BLaER1 treated with 17β-estradiol and CSF1 and Interleukin-3, amounts not matched to agents 10 nM and 100 nM (cell line): ENCODE results near the gene SBF2.

Experiments
- H3K27ac ChIP-seq, 11 experiments: shearing (Covaris generic); formaldehyde crosslinking; 2 replicates each; pipeline ENCODE4 v1.8.1; 2022
- H3K27me3 ChIP-seq, 11 experiments: shearing (Covaris generic); formaldehyde crosslinking; 2 replicates each; pipeline ENCODE4 v1.8.1; 2022
- H3K36me3 ChIP-seq, 11 experiments: shearing (Covaris generic); formaldehyde crosslinking; 2 replicates each; pipeline ENCODE4 v1.8.1; 2022
- H3K4me1 ChIP-seq, 10 experiments: shearing (Covaris generic); formaldehyde crosslinking; 2 replicates each; pipeline ENCODE4 v1.8.1; 2022
- H3K4me2 ChIP-seq, 11 experiments: shearing (Covaris generic); formaldehyde crosslinking; 2 replicates each; pipeline ENCODE4 v1.8.1; 2022
- H3K4me3 ChIP-seq, 10 experiments: shearing (Covaris generic); formaldehyde crosslinking; 2 replicates each; pipeline ENCODE4 v1.8.1; 2022
- H3K9ac ChIP-seq, 11 experiments: shearing (Covaris generic); formaldehyde crosslinking; 2 replicates each; pipeline ENCODE4 v1.8.1; 2022
- H3K9me3 ChIP-seq, 11 experiments: shearing (Covaris generic); formaldehyde crosslinking; replicated peaks in 1 of 11; 2 replicates each; pipeline ENCODE4 v1.8.1; 2022
- H4K20me1 ChIP-seq, 11 experiments: shearing (Covaris generic); formaldehyde crosslinking; 2 replicates each; pipeline ENCODE4 v1.8.1; 2022
- Cebpa-rat ChIP-seq, 11 experiments: shearing (Covaris generic); IDR thresholded peaks; 2 replicates each; pipeline ENCODE4 v1.8.1; 2022

Gene SBF2

GRCh38 chr11:9853929-9854552 lies 440.0 kb downstream of the SBF2 start:
- Histone ChIP-seq H3K9ac (no peak overlapping the region), H3K4me1 (peaks cover 38 to 58% (median 55%) of the 10 kb centered on the region in 10 experiments), H3K27ac (peak overlapping the region in 2 of 11 experiments; percentile 72 to 82; a peak in 2 of 22 replicates), H3K4me3 (no peak overlapping the region), H3K4me2 (peak overlapping the region in 8 of 11 experiments; percentile 34 to 87 (median 74); a peak in 13 of 22 replicates), H3K27me3 (no peaks in the 10 kb centered on the region), H3K9me3 (peaks cover 0 to 3% (median 0%) of the 10 kb centered on the region in 11 experiments; a peak in 1 of 22 replicates), H3K36me3 (peaks cover 0 to 76% (median 0%) of the 10 kb centered on the region in 11 experiments; a peak in 5 of 22 replicates), H4K20me1 (peaks cover 0 to 9% (median 0%) of the 10 kb centered on the region in 11 experiments; a peak in 2 of 22 replicates)
- TF ChIP-seq Cebpa-rat (IDR thresholded peaks at IDR 0.05), result no peak

GRCh38 chr11:9852465-9852864 lies 441.6 kb downstream of the SBF2 start:
- H3K4me3 ChIP-seq, result no peak overlapping the region
- H3K27me3 ChIP-seq, result no peaks in the 10 kb centered on the region
- H3K36me3 ChIP-seq, result peaks cover 0 to 82% (median 0%) of the 10 kb centered on the region in 11 experiments; a peak in 5 of 22 replicates
- H3K4me1 ChIP-seq, result peaks cover 27 to 46% (median 41%) of the 10 kb centered on the region in 10 experiments
- no peak for TF ChIP-seq Cebpa-rat (IDR thresholded peaks at IDR 0.05)
- H4K20me1 ChIP-seq, result peaks cover 0 to 3% (median 0%) of the 10 kb centered on the region in 11 experiments; a peak in 2 of 22 replicates
- H3K4me2 ChIP-seq, result no peak overlapping the region
- no peak overlapping the region for H3K9ac ChIP-seq
- no peak overlapping the region for H3K27ac ChIP-seq
- peaks cover 0 to 3% (median 0%) of the 10 kb centered on the region in 11 experiments; a peak in 1 of 22 replicates for H3K9me3 ChIP-seq

- H3K36me3 ChIP-seq, result peaks cover 0 to 83% (median 0%) of the 10 kb centered on the region in 11 experiments; a peak in 6 of 22 replicates
- H3K27ac ChIP-seq, result no peak overlapping the region
- H3K9ac ChIP-seq, result no peak overlapping the region
- no peaks in the 10 kb centered on the region for H3K27me3 ChIP-seq
- H3K4me1 ChIP-seq, result peaks cover 21 to 43% (median 31%) of the 10 kb centered on the region in 10 experiments
- no peak overlapping the region for H3K4me3 ChIP-seq
- H3K4me2 ChIP-seq, result no peak overlapping the region
- peaks cover 0 to 3% (median 0%) of the 10 kb centered on the region in 11 experiments; a peak in 2 of 22 replicates for H4K20me1 ChIP-seq
- TF ChIP-seq Cebpa-rat (IDR thresholded peaks at IDR 0.05), result no peak
- peaks cover 0 to 3% (median 0%) of the 10 kb centered on the region in 11 experiments; a peak in 1 of 22 replicates for H3K9me3 ChIP-seq
Measured at GRCh38 chr11:9851366-9851765, 442.7 kb downstream of the SBF2 start.

GRCh38 chr11:9850224-9850895 lies 443.7 kb downstream of the SBF2 start:
- no peaks in the 10 kb centered on the region for H3K27me3 ChIP-seq
- no peak overlapping the region for H3K27ac ChIP-seq
- H3K9ac ChIP-seq, result no peak overlapping the region
- no peak for TF ChIP-seq Cebpa-rat (IDR thresholded peaks at IDR 0.05)
- H3K4me1 ChIP-seq, result peaks cover 11 to 35% (median 21%) of the 10 kb centered on the region in 10 experiments; a peak in 19 of 20 replicates
- peak overlapping the region in 1 of 11 experiments; percentile 52; a peak in 1 of 22 replicates for H3K4me2 ChIP-seq
- H3K4me3 ChIP-seq, result no peak overlapping the region
- H3K9me3 ChIP-seq, result peaks cover 0 to 3% (median 0%) of the 10 kb centered on the region in 11 experiments; a peak in 1 of 22 replicates
- H3K36me3 ChIP-seq, result peaks cover 0 to 83% (median under 1%) of the 10 kb centered on the region in 11 experiments; a peak in 7 of 22 replicates
- peaks cover 0 to 3% (median 0%) of the 10 kb centered on the region in 11 experiments; a peak in 2 of 22 replicates for H4K20me1 ChIP-seq

GRCh38 chr11:9849389-9849788 lies 444.6 kb downstream of the SBF2 start:
- H3K9ac ChIP-seq, result no peak overlapping the region
- TF ChIP-seq Cebpa-rat (IDR thresholded peaks at IDR 0.05), result no peak
- peaks cover 0 to 3% (median 0%) of the 10 kb centered on the region in 11 experiments; a peak in 1 of 22 replicates for H3K9me3 ChIP-seq
- H4K20me1 ChIP-seq, result no peaks in the 10 kb centered on the region; a peak in 2 of 22 replicates
- H3K27me3 ChIP-seq, result no peaks in the 10 kb centered on the region
- no peak overlapping the region for H3K4me3 ChIP-seq
- H3K36me3 ChIP-seq, result peaks cover 0 to 84% (median 3%) of the 10 kb centered on the region in 11 experiments; a peak in 7 of 22 replicates
- H3K4me1 ChIP-seq, result peaks cover under 1 to 25% (median 11%) of the 10 kb centered on the region in 10 experiments; a peak in 17 of 20 replicates
- no peak overlapping the region for H3K27ac ChIP-seq
- peak overlapping the region in 2 of 11 experiments; percentile 38 to 52; a peak in 3 of 22 replicates for H3K4me2 ChIP-seq

GRCh38 chr11:9847636-9848035 lies 446.4 kb downstream of the SBF2 start:
- Histone ChIP-seq H3K27ac (no peak overlapping the region), H3K4me1 (peaks cover 0 to 14% (median 0%) of the 10 kb centered on the region in 10 experiments; a peak in 6 of 20 replicates), H3K36me3 (peaks cover 0 to 90% (median 3%) of the 10 kb centered on the region in 11 experiments; a peak in 7 of 22 replicates), H3K4me3 (no peak overlapping the region), H3K4me2 (peak overlapping the region in 4 of 11 experiments; percentile 13 to 44 (median 30); a peak in 3 of 22 replicates), H3K9ac (no peak overlapping the region), H3K27me3 (no peaks in the 10 kb centered on the region), H3K9me3 (peaks cover 0 to 3% (median 0%) of the 10 kb centered on the region in 11 experiments; a peak in 1 of 22 replicates), H4K20me1 (no peaks in the 10 kb centered on the region; a peak in 1 of 22 replicates)
- no peak for TF ChIP-seq Cebpa-rat (IDR thresholded peaks at IDR 0.05)

- H3K9me3 ChIP-seq, result no peaks in the 10 kb centered on the region
- H3K27me3 ChIP-seq, result no peaks in the 10 kb centered on the region
- H3K4me3 ChIP-seq, result no peak overlapping the region
- peaks cover 0 to 92% (median 0%) of the 10 kb centered on the region in 11 experiments; a peak in 8 of 22 replicates for H3K36me3 ChIP-seq
- H3K27ac ChIP-seq, result no peak overlapping the region
- no peak for TF ChIP-seq Cebpa-rat (IDR thresholded peaks at IDR 0.05)
- no peak overlapping the region for H3K4me2 ChIP-seq
- peaks cover 0 to 12% (median 0%) of the 10 kb centered on the region in 10 experiments; a peak in 4 of 20 replicates for H3K4me1 ChIP-seq
- H4K20me1 ChIP-seq, result no peaks in the 10 kb centered on the region
- H3K9ac ChIP-seq, result no peak overlapping the region
Measured at GRCh38 chr11:9842923-9843322, 451.1 kb downstream of the SBF2 start.

GRCh38 chr11:9840460-9841004 lies 453.5 kb downstream of the SBF2 start:
- Histone ChIP-seq H3K9ac (no peak overlapping the region), H3K4me3 (no peak overlapping the region), H3K27me3 (no peaks in the 10 kb centered on the region), H3K9me3 (no peaks in the 10 kb centered on the region), H3K4me1 (peaks cover 0 to 12% (median 0%) of the 10 kb centered on the region in 10 experiments; a peak in 2 of 20 replicates), H3K27ac (no peak overlapping the region), H3K36me3 (peaks cover 0 to 80% (median 0%) of the 10 kb centered on the region in 11 experiments; a peak in 7 of 22 replicates), H4K20me1 (no peaks in the 10 kb centered on the region), H3K4me2 (no peak overlapping the region)
- no peak for TF ChIP-seq Cebpa-rat (IDR thresholded peaks at IDR 0.05)
